HEK293T (cell line): ENCODE results near the gene TNFRSF21.

Experiments
- BHLHE40 ChIP-seq: fragments of 450-650 bp; IDR thresholded peaks from 2 replicates; pipeline ENCODE4 v1.6.1; 2016; ENCODE audit warnings: mild to moderate bottlenecking, moderate library complexity, borderline replicate concordance
- ELF4 ChIP-seq: fragments of 450-650 bp; IDR thresholded peaks from 2 replicates; pipeline ENCODE4 v1.6.1; 2017; ENCODE audit warnings: antibody characterized with exemption
- FOXA1 ChIP-seq: fragments of 450-650 bp; IDR thresholded peaks from 2 replicates; pipeline ENCODE4 v1.6.1; 2016; ENCODE audit warnings: mild to moderate bottlenecking
- FOXM1 ChIP-seq: fragments of 450-650 bp; IDR thresholded peaks from 2 replicates; pipeline ENCODE4 v1.6.1; 2017; ENCODE audit warnings: mild to moderate bottlenecking, borderline replicate concordance
- HDGF ChIP-seq: fragments of 450-650 bp; IDR thresholded peaks from 2 replicates; pipeline ENCODE4 v1.6.1; 2017; ENCODE audit warnings: antibody characterized with exemption, borderline replicate concordance
- L3MBTL2 ChIP-seq: fragments of 450-650 bp; conservative IDR thresholded peaks from 2 replicates; pipeline ENCODE4 v1.6.1; 2016; ENCODE audit warnings: mild to moderate bottlenecking
- TARDBP ChIP-seq: fragments of 450-650 bp; IDR thresholded peaks from 2 replicates; pipeline ENCODE4 v1.6.1; 2016
- ZNF384 ChIP-seq: fragments of 450-650 bp; IDR thresholded peaks from 2 replicates; pipeline ENCODE4 v1.6.1; 2016
- TF ChIP-seq, protein P1 (sequence below): fragments of 450-650 bp; IDR thresholded peaks from 2 replicates; pipeline ENCODE4 v1.6.1; 2016

DNA sequence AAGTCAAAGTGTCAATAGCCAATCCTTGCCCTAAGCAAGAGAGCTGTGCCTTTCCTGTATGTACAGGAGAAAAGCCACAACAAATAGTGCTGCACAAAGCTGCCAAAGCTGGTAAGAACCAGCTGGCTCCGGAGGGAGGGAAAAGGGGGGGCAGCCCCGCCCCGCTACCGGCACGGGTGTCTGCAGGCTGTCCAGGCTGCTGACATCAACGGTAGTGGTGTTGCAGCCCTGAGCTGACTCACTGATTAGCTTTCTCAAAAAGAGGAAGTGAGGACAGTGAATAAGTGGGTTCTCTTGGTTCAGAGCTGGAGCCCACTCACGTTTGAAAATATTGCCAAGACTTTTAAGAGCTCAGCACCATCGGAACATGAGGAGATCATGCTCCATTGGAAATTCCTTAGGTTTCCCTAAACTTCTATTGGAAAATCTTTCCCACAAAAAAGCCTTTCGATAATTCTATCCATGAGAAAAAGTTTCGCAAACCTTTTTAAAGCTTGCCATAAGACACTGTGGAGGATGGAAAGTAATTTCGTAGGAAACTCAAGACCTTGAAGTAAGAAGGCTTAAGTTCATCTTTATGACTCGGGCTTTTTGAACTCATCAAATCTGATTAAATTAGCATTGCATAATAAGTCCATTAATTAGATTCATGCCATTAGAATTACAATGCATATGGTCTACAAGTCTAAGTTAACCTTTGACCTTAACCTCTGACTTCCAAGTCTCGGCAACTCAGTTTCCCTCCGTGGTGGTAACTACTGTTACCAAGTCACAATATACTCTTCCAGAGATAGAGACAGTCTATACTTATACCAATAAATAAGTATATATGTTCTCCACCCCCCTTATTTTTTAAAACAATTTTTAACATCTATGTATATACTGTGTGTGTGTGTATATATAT lies 67.0 kb downstream of the TNFRSF21 start:
- no peak for TF ChIP-seq ELF4
- no peak for TF ChIP-seq BHLHE40
- no peak for TF ChIP-seq FOXM1
- TF ChIP-seq, protein P1, sequence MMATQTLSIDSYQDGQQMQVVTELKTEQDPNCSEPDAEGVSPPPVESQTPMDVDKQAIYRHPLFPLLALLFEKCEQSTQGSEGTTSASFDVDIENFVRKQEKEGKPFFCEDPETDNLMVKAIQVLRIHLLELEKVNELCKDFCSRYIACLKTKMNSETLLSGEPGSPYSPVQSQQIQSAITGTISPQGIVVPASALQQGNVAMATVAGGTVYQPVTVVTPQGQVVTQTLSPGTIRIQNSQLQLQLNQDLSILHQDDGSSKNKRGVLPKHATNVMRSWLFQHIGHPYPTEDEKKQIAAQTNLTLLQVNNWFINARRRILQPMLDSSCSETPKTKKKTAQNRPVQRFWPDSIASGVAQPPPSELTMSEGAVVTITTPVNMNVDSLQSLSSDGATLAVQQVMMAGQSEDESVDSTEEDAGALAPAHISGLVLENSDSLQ, result no peak
- no peak for TF ChIP-seq HDGF
- no peak for TF ChIP-seq FOXA1
- no peak for TF ChIP-seq TARDBP
- no peak for TF ChIP-seq ZNF384
- no peak for TF ChIP-seq L3MBTL2
